Measurements from ENCODE around the gene TUBGCP6. TPM values are rescaled to one million over a fixed set of nuclear protein-coding genes. Genes with fewer than 3 reads are reported as not detected.

Gene TUBGCP6
- total and polyA plus RNA-seq, 2 donors from 2014 or later = 19.2 to 52.0 TPM

DNA sequence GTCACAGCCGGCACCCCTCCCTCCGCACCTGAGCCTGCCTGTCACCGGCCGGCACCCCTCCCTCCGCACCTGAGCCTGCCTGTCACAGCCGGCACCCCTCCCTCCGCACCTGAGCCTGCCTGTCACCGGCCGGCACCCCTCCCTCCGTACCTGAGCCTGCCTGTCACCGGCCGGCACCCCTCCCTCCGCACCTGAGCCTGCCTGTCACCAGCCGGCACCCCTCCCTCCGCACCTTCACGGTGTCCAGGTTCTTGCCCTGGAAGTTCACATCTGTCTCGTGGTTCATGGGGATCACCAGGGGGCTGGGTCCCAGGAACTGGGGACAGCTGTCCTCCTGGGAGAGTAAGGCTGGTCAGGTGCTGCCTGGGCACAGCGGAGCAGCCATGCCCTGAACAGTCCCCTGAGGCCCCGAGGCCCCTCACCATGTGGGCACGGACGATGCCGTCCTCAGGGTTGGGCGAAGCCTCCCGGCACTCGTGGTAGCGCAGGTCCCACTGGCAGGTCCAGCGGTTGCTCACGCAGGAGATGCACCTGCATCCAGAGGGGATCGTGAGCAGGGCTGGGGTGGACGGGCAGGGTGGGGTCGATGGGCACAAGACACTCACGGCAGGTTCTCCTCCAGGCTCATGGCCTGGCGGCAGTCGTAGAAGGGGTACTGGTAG, 40.9 kb upstream of the TUBGCP6 start:
- H3K27ac ChIP-seq (ENCODE audit: low read depth in 2 of 2, low read length in 2 of 2) = peak overlapping the region in 1 of 2 donors; percentile 47
- H3K27me3 ChIP-seq (ENCODE audit: control insufficient read depth, insufficient read depth, low read length) = no peaks in the 10 kb centered on the region
- DNase-seq (no peak), FAIRE-seq (no peak)
- H3K36me3 ChIP-seq (ENCODE audit: control insufficient read depth in 2 of 3, insufficient read depth in 3 of 3, low read length in 3 of 3) = peaks cover 0 to 62% (median 29%) of the 10 kb centered on the region in 3 donors
- H3K9me3 ChIP-seq (ENCODE audit: control insufficient read depth in 2 of 3, insufficient read depth in 1 of 3, low read length in 3 of 3) = no peaks in the 10 kb centered on the region
- peaks cover 0 to 14% (median 0%) of the 10 kb centered on the region in 3 donors for H3K4me1 ChIP-seq (ENCODE audit: control insufficient read depth in 2 of 3, insufficient read depth in 2 of 3, low read depth in 1 of 3, low read length in 3 of 3)
- H3K9ac ChIP-seq (ENCODE audit: low read length in 3 of 3) = peak overlapping the region in 1 of 3 donors; percentile 7
- TF ChIP-seq, protein P1, sequence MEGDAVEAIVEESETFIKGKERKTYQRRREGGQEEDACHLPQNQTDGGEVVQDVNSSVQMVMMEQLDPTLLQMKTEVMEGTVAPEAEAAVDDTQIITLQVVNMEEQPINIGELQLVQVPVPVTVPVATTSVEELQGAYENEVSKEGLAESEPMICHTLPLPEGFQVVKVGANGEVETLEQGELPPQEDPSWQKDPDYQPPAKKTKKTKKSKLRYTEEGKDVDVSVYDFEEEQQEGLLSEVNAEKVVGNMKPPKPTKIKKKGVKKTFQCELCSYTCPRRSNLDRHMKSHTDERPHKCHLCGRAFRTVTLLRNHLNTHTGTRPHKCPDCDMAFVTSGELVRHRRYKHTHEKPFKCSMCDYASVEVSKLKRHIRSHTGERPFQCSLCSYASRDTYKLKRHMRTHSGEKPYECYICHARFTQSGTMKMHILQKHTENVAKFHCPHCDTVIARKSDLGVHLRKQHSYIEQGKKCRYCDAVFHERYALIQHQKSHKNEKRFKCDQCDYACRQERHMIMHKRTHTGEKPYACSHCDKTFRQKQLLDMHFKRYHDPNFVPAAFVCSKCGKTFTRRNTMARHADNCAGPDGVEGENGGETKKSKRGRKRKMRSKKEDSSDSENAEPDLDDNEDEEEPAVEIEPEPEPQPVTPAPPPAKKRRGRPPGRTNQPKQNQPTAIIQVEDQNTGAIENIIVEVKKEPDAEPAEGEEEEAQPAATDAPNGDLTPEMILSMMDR (IDR thresholded peaks at IDR 0.05; ENCODE audit: borderline replicate concordance, extremely low read depth, insufficient read depth) = no peak
- no peak overlapping the region for H3K4me3 ChIP-seq (ENCODE audit: low read length in 3 of 3)
- intact Hi-C loops (cut with DNase I) = no loop called here

DNA sequence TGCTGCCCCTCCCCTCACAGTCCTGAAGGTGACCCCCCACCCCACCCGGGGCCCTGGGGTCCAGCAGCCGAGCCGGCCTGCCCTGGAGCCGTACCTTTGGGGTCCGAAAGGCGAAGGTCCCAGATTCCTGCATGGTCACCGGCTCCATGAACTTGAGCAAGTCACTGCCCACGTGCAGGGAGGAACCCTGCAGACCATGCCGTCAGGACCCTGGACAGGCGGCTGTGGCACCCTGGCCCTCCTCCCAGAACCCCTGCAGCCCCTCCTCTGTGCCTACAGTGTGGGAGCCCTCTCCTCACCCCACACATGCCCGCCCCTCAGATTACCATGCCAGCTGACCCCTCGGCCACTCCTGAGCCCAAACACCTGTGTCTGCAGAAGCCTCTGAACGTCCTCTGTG, 39.7 kb upstream of the TUBGCP6 start:
- no peak overlapping the region for H3K4me3 ChIP-seq (ENCODE audit: low read length in 3 of 3)
- intact Hi-C loops (cut with DNase I) = no loop called here
- H3K4me1 ChIP-seq (ENCODE audit: control insufficient read depth in 2 of 3, insufficient read depth in 2 of 3, low read depth in 1 of 3, low read length in 3 of 3) = peaks cover 0 to 9% (median 0%) of the 10 kb centered on the region in 3 donors
- H3K9me3 ChIP-seq (ENCODE audit: control insufficient read depth in 2 of 3, insufficient read depth in 1 of 3, low read length in 3 of 3) = no peaks in the 10 kb centered on the region
- H3K36me3 ChIP-seq (ENCODE audit: control insufficient read depth in 2 of 3, insufficient read depth in 3 of 3, low read length in 3 of 3) = peaks cover 0 to 58% (median 27%) of the 10 kb centered on the region in 3 donors
- TF ChIP-seq, protein P1 (IDR thresholded peaks at IDR 0.05; ENCODE audit: borderline replicate concordance, extremely low read depth, insufficient read depth) = no peak
- H3K27me3 ChIP-seq (ENCODE audit: control insufficient read depth, insufficient read depth, low read length) = no peaks in the 10 kb centered on the region
- H3K9ac ChIP-seq (ENCODE audit: low read length in 3 of 3) = no peak overlapping the region
- FAIRE-seq (no peak), DNase-seq (no peak)
- no peak overlapping the region for H3K27ac ChIP-seq (ENCODE audit: low read depth in 2 of 2, low read length in 2 of 2)

GRCh38 chr22:50283821-50284220, 39.0 kb upstream of the TUBGCP6 start:
- DNase-seq = no peak
- no peak overlapping the region for H3K4me3 ChIP-seq (ENCODE audit: low read length in 3 of 3)
- intact Hi-C loops (cut with DNase I) = no loop called here
- H3K36me3 ChIP-seq (ENCODE audit: control insufficient read depth in 2 of 3, insufficient read depth in 3 of 3, low read length in 3 of 3) = peaks cover 0 to 58% (median 24%) of the 10 kb centered on the region in 3 donors
- H3K9ac ChIP-seq (ENCODE audit: low read length in 3 of 3) = no peak overlapping the region
- no peak overlapping the region for H3K27ac ChIP-seq (ENCODE audit: low read depth in 2 of 2, low read length in 2 of 2)
- H3K4me1 ChIP-seq (ENCODE audit: control insufficient read depth in 2 of 3, insufficient read depth in 2 of 3, low read depth in 1 of 3, low read length in 3 of 3) = peaks cover 0 to 9% (median 0%) of the 10 kb centered on the region in 3 donors
- H3K9me3 ChIP-seq (ENCODE audit: control insufficient read depth in 2 of 3, insufficient read depth in 1 of 3, low read length in 3 of 3) = no peaks in the 10 kb centered on the region
- TF ChIP-seq, protein P1 (IDR thresholded peaks at IDR 0.05; ENCODE audit: borderline replicate concordance, extremely low read depth, insufficient read depth) = no peak
- FAIRE-seq = no peak
- H3K27me3 ChIP-seq (ENCODE audit: control insufficient read depth, insufficient read depth, low read length) = no peaks in the 10 kb centered on the region
